A673 (cell line): ENCODE data around the gene KIRREL3.

ENCODE experiments used
- CTCF ChIP-seq: fragments of 300-800, 200-600 bp; sonication (generic); conservative IDR thresholded peaks from 2 replicates; pipeline ENCODE4 v1.5.1; 2017; ENCODE audit warnings: low read depth, mild to moderate bottlenecking, antibody characterized with exemption, low read length, moderate library complexity, mixed read lengths
- EZH2 ChIP-seq: fragments of 200-600 bp; sonication (generic); IDR thresholded peaks from 2 replicates; pipeline ENCODE4 v1.6.1; 2017; ENCODE audit warnings: borderline replicate concordance, low read depth, mild to moderate bottlenecking, mixed read lengths, antibody characterized with exemption, low read length; ENCODE audit not compliant: poor library complexity, severe bottlenecking

DNA sequence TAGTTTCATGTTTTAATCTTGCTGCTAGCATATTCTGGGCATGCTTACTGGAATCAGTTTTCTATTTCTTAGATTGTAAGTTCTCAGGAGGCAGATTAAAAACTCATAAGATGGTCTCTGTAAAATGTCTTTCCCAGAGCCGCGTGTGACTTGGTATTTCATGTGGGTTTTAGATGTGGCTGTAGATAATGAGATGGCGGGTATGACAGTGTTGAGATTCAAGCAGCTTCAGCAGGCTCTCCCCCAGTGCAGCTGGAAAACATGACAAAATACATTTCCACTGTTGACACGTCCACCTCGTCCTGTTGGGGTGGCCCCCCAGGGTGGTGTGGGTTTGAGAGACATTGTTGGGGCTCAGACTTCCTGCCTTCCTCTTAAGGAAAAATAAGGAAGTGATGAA is 106.8 kb downstream of the KIRREL3 start:
- TF ChIP-seq EZH2, result no peak
- TF ChIP-seq CTCF, result no peak
